GM12801 (cell line): ENCODE data around the gene ZBTB7C.

ENCODE experiments used
- TF ChIP-seq, protein P1 (sequence below): IDR thresholded peaks from one replicate; pipeline ENCODE4 v1.5.1; 2011; ENCODE audit warnings: control low read depth; ENCODE audit not compliant: insufficient read length; ENCODE audit errors: extremely low read depth

ZBTB7C gene

DNA sequence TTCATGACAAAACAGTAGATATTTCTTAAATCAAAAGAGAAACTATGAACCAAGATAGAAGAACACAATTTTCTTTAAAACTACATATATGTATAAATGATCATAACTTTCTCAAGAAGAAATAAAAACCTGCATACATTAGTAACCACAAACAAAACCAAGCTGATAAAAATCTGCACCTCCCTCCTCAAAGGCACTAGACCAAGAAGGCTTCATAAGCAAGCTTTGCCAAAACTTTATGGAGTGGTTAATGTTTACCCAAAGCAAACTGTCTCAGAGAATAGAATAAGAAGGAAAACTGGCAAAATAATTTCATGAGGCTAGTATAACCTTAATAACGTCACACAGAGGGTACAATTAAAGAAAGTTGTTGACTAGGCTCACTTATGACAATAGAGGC lies 138.3 kb downstream of the ZBTB7C start:
- TF ChIP-seq, protein P1, sequence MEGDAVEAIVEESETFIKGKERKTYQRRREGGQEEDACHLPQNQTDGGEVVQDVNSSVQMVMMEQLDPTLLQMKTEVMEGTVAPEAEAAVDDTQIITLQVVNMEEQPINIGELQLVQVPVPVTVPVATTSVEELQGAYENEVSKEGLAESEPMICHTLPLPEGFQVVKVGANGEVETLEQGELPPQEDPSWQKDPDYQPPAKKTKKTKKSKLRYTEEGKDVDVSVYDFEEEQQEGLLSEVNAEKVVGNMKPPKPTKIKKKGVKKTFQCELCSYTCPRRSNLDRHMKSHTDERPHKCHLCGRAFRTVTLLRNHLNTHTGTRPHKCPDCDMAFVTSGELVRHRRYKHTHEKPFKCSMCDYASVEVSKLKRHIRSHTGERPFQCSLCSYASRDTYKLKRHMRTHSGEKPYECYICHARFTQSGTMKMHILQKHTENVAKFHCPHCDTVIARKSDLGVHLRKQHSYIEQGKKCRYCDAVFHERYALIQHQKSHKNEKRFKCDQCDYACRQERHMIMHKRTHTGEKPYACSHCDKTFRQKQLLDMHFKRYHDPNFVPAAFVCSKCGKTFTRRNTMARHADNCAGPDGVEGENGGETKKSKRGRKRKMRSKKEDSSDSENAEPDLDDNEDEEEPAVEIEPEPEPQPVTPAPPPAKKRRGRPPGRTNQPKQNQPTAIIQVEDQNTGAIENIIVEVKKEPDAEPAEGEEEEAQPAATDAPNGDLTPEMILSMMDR: no peak

DNA sequence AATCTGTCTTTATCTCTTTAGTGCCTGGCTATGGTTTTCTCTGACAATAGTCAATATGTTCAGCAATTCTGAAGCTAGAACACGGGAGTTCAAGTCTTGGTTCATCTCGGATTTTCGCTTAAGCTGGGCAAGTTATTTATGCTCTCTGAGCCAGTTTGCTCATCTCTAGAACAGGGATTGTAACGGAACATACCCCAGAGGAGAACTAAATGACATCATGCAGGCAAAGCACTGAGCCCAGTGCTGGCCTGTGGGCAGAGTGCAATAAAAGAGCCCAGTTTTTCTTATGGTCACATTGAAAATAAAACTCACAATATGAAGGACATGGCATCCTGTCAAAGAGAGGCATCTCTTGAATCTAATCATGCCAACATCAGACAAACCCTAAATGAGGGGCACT lies 143.9 kb downstream of the ZBTB7C start:
- TF ChIP-seq, protein P1: no peak

DNA sequence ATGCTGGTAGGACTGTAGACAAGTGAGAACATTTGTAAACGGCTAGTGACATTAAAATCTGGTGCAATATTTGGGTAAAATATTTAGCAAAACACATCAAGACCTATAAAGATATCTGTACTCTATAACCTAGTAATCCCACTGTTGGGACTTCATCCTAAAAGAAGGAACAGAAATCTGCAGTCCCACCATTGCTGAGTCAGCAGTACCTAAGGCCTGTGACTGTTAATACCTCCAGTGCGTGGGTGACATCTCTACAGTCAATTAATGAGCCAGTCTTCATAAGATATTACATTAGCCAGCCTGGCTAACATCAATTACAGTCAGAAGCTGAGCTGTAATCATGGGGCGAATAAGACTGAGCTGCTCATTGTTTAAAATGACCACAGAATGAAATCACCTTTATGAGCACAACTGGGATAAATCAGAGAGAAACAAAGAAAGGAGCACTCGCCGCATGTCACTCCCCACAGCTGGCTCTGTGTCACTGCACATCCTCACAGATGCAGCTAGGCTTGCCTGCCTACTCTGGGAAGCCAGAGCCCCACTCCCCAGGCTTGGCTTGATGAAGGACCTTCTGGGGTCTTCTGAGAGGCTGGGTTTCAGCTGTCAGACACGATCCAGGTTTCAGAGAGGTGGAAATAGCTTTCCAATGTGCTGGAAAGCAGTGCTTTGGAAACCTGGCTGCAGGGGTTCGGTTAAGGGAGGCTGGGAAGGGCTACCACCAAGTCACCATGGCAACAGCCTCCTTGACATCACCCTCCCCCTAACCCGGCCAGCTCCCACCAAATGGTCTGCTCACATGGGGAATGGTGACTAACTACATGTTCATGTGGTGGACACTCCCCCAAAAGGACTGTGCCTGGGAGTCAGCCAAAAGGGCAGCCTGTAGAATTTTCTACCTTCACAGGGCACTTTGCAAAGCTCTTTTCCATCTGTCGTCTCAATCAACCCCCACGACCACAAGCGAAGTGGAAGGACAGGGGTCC lies 145.0 kb downstream of the ZBTB7C start:
- TF ChIP-seq, protein P1: no peak

DNA sequence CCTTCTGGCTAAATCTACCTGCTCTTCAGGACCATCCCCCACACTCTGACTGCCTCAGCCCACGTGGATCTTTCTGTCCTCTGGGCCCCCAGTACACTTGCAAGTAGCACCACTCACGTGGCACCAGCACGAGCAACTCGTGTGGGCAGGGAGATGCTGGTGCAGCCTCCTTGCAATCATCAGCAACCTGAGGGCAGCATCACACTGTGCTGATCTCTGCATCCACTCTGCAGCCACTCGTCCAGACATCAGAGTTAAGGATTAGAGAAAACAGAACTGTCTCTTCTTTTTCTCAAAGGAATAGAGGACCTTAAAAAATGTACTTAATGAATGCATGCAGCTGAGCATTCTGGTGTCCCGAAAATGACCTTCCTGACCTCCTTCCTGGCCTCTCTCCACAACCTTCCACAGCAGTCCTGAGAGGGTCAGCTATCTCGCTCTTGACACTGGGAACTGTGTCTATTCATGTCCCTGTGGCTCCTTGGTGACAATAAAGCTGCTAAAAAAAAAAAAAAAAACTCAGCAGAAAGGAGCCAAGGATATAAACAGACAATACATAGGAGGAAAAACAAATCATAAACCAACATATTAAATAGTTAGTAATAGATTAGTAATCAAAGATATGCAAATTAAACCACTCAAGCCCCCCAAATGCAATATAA lies 145.9 kb downstream of the ZBTB7C start:
- TF ChIP-seq, protein P1: no peak

DNA sequence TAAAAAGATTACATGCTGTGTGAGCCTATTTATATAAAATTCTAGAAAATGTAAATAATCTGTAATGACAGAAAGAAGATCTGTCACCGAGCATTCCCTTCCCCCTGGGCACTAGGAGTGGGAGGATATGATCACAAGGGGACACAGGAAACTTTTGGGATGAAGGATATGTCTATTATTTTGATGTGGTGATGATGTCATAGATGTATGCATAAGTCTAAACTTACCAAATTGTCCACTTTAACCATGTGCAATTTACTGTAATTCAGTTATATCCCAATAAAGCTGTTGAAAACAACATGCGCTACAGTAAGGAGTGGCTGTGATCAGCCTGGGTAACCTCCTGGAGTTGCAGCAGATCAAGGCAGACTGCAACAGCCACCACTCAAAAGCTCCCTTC lies 148.9 kb downstream of the ZBTB7C start:
- TF ChIP-seq, protein P1: no peak

DNA sequence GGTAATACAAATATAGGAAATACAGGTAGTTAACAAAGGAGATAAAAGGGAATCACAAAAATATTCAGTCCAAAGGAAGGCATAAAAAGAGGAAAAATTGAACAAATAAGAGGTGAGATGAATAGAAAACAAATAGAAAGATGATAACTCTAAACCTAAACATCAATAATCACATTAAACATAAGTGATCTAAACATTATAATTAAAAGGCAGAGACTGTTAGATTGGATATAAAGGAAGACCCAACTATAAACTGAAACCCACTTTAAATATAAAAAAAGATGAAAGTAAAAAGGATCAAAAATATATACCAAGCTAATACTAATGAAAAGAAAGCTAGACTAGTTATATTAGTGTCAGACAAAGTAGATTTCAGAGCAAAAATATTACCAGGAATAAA lies 152.3 kb downstream of the ZBTB7C start:
- TF ChIP-seq, protein P1: no peak

DNA sequence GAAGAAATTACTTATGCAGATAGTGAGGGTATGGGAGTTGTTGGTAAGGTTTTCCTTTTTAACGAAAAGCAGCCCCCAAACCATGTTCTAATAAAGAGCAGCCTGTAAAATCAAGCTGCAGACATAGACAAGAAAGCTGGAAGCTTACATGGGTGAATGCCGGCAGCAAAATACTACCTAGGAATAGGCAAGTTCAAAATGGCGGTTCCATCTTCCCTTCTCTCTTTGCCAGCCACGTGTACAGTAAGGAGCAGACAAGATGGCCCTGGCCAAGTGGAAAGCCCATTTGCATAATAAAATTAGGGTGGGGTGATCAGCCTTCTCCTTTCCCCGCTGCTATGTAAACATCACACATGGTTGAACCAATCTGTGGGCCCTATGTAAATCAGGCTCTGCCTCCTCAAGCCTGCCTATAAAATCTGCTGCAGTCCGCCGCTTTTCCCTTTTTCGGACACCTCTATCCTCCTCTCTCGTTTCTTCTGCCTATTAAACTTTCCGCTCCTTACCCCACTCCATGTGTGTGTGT lies 155.0 kb downstream of the ZBTB7C start:
- TF ChIP-seq, protein P1: no peak
